ENCODE results near the gene PLK3.

The PLK3 gene

GRCh38 chr1:44803062-44803311, 2.8 kb downstream of the PLK3 start:
- peaks cover 30% of the 10 kb centered on the region for H3K36me3 ChIP-seq (ENCODE audit: control insufficient read depth, insufficient read depth, low read length)
- no peak overlapping the region for H3K4me3 ChIP-seq (replicated peaks; ENCODE audit: low read depth, low read length)
- H3K27me3 ChIP-seq (replicated peaks; ENCODE audit: control insufficient read depth, insufficient read depth, low read length) = no peaks in the 10 kb centered on the region
- no peak for DNase-seq (ENCODE audit: extremely low read depth, insufficient read length)
- TF ChIP-seq CTCF (IDR thresholded peaks at IDR 0.05; ENCODE audit: insufficient read depth, low read length, poor library complexity, severe bottlenecking) = no peak

GRCh38 chr1:44803312-44804095, 3.3 kb downstream of the PLK3 start:
- no peak for DNase-seq (ENCODE audit: extremely low read depth, insufficient read length)
- Histone ChIP-seq H3K27me3 (replicated peaks; ENCODE audit: control insufficient read depth, insufficient read depth, low read length) (no peaks in the 10 kb centered on the region), H3K4me3 (replicated peaks; ENCODE audit: low read depth, low read length) (no peak overlapping the region), H3K36me3 (ENCODE audit: control insufficient read depth, insufficient read depth, low read length) (peaks cover 30% of the 10 kb centered on the region)
- TF ChIP-seq CTCF (IDR thresholded peaks at IDR 0.05; ENCODE audit: insufficient read depth, low read length, poor library complexity, severe bottlenecking) = no peak

- Histone ChIP-seq H3K27me3 (replicated peaks; ENCODE audit: control insufficient read depth, insufficient read depth, low read length) (no peaks in the 10 kb centered on the region), H3K4me3 (replicated peaks; ENCODE audit: low read depth, low read length) (no peak overlapping the region), H3K36me3 (ENCODE audit: control insufficient read depth, insufficient read depth, low read length) (peaks cover 30% of the 10 kb centered on the region)
- DNase-seq (ENCODE audit: extremely low read depth, insufficient read length) = no peak
- TF ChIP-seq CTCF (IDR thresholded peaks at IDR 0.05; ENCODE audit: insufficient read depth, low read length, poor library complexity, severe bottlenecking) = no peak
These were observed 5.3 kb downstream of the PLK3 start for GRCh38 chr1:44805311-44806024.

GRCh38 chr1:44806025-44806703, 6.0 kb downstream of the PLK3 start:
- no peak overlapping the region for H3K4me3 ChIP-seq (replicated peaks; ENCODE audit: low read depth, low read length)
- no peaks in the 10 kb centered on the region for H3K27me3 ChIP-seq (replicated peaks; ENCODE audit: control insufficient read depth, insufficient read depth, low read length)
- TF ChIP-seq CTCF (IDR thresholded peaks at IDR 0.05; ENCODE audit: insufficient read depth, low read length, poor library complexity, severe bottlenecking) = no peak
- no peak for DNase-seq (ENCODE audit: extremely low read depth, insufficient read length)
- H3K36me3 ChIP-seq (ENCODE audit: control insufficient read depth, insufficient read depth, low read length) = peaks cover 30% of the 10 kb centered on the region

GRCh38 chr1:44806704-44807363, 6.7 kb downstream of the PLK3 start, which contains the start of gene DYNLT4:
Gene DYNLT4 (minus strand): TSS chr1:44807351. CDS start chr1:44806668, 683 bp downstream.
- Histone ChIP-seq H3K27me3 (replicated peaks; ENCODE audit: control insufficient read depth, insufficient read depth, low read length) (no peaks in the 10 kb centered on the region), H3K4me3 (replicated peaks; ENCODE audit: low read depth, low read length) (no peak within 1 kb of the TSS), H3K36me3 (ENCODE audit: control insufficient read depth, insufficient read depth, low read length) (peaks cover 30% of the 10 kb centered on the region)
- DNase-seq (ENCODE audit: extremely low read depth, insufficient read length) = no peak
- no peak for TF ChIP-seq CTCF (IDR thresholded peaks at IDR 0.05; ENCODE audit: insufficient read depth, low read length, poor library complexity, severe bottlenecking)

Data from GM06990 (cell line).